Measurements from ENCODE around the gene ABI2.

DNA sequence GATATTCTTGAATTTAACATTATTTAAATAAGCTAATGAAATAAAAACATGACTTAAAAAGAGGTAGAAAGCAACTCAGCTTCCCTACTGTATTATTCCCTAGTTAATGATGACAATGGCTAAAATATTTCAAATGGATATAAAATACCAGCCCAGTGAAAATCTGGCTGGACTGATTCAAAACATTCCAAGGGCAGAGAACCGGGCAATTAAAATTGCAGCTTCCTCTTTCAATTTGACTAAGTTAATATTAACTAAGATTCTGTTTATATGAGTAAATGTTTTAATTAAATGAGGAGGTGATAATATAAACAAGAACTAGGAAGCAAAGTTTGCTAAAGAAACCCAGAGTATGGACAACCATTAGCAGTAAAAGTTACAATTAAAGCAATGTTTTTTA, 141.4 kb downstream of the ABI2 start:
- TF ChIP-seq CTCF (conservative IDR thresholded peaks at IDR 0.05; ENCODE audit: low read length) (no peak), EZH2phosphoT487 (IDR thresholded peaks at IDR 0.05; ENCODE audit: borderline replicate concordance) (no peak)

All from Loucy (cell line).